Liver (tissue), 9 donors: ENCODE results near the gene DOCK6. TPM values are rescaled to one million over a fixed set of nuclear protein-coding genes. Genes with fewer than 3 reads are reported as not detected.

Experiments used
- DNase-seq: peaks from one replicate; pipeline ENCODE4 v3.0.0-alpha.2; 2017; ENCODE audit warnings: low spot score
- H3K27ac ChIP-seq, 2 donors: one replicate each; pipeline ENCODE4 v1.7.0; 2013; ENCODE audit warnings: inconsistent platforms in 2 of 2, low read length in 2 of 2, control low read depth in 1 of 2, low read depth in 1 of 2, mild to moderate bottlenecking in 1 of 2
- H3K27me3 ChIP-seq, 4 donors: one replicate each; pipeline versions ENCODE4 v1.6.1 to v1.7.0; 2013; ENCODE audit warnings: low read length in 3 of 4, inconsistent platforms in 1 of 4, mild to moderate bottlenecking in 1 of 4, moderate library complexity in 1 of 4; ENCODE audit not compliant: control insufficient read depth in 4 of 4, insufficient read depth in 4 of 4
- H3K36me3 ChIP-seq, 4 donors: one replicate each; pipeline versions ENCODE4 v1.6.1 to v1.7.0; 2013; ENCODE audit warnings: low read length in 3 of 4, mild to moderate bottlenecking in 3 of 4, low read depth in 1 of 4, moderate library complexity in 1 of 4; ENCODE audit not compliant: control insufficient read depth in 4 of 4, insufficient read depth in 3 of 4
- H3K4me1 ChIP-seq, 4 donors: one replicate each; pipeline versions ENCODE4 v1.6.1 to v1.7.0; 2013; ENCODE audit warnings: low read length in 3 of 4, mild to moderate bottlenecking in 3 of 4, moderate library complexity in 1 of 4; ENCODE audit not compliant: control insufficient read depth in 4 of 4, insufficient read depth in 4 of 4
- H3K4me3 ChIP-seq, 3 donors: one replicate each; pipeline versions ENCODE4 v1.6.1 to v1.7.0; 2013; ENCODE audit warnings: low read length in 3 of 3, control low read depth in 1 of 3, low read depth in 1 of 3, mild to moderate bottlenecking in 1 of 3
- H3K9ac ChIP-seq, 2 donors: one replicate each; pipeline ENCODE4 v1.7.0; 2013; ENCODE audit warnings: low read length in 2 of 2, mild to moderate bottlenecking in 2 of 2, moderate library complexity in 2 of 2, control low read depth in 1 of 2, low read depth in 1 of 2
- H3K9me3 ChIP-seq, 4 donors: one replicate each; pipeline versions ENCODE4 v1.6.1 to v1.7.0; 2013; ENCODE audit warnings: low read length in 3 of 4; ENCODE audit not compliant: control insufficient read depth in 4 of 4
- EGR1 ChIP-seq, 2 donors: IDR thresholded peaks; 2 replicates each; pipeline ENCODE4 v1.6.1; 2016 to 2018; ENCODE audit warnings: antibody characterized with exemption in 2 of 2, low read depth in 2 of 2
- FOXA1 ChIP-seq: IDR thresholded peaks from 2 replicates; pipeline ENCODE4 v1.6.1; 2016; ENCODE audit warnings: antibody characterized with exemption
- GABPA ChIP-seq, 2 donors: IDR thresholded peaks in 1 of 2; conservative IDR thresholded peaks in 1 of 2; 2 replicates each; pipeline ENCODE4 v1.6.1; 2016; ENCODE audit warnings: antibody characterized with exemption in 2 of 2, mild to moderate bottlenecking in 1 of 2, moderate library complexity in 1 of 2
- HNF4A ChIP-seq, 2 donors: conservative IDR thresholded peaks; 2 replicates each; pipeline ENCODE4 v1.6.1; 2016; ENCODE audit warnings: antibody characterized with exemption in 2 of 2, mild to moderate bottlenecking in 2 of 2
- HNF4G ChIP-seq: IDR thresholded peaks from 2 replicates; pipeline ENCODE4 v1.6.1; 2016; ENCODE audit warnings: antibody characterized with exemption
- JUND ChIP-seq, 2 donors: IDR thresholded peaks; 2 replicates each; pipeline ENCODE4 v1.6.1; 2016; ENCODE audit warnings: antibody characterized with exemption in 2 of 2
- NR2F2 ChIP-seq: IDR thresholded peaks from 2 replicates; pipeline ENCODE4 v1.6.1; 2016; ENCODE audit warnings: antibody characterized with exemption
- RAD21 ChIP-seq, 2 donors: IDR thresholded peaks; 2 replicates each; pipeline ENCODE4 v1.6.1; 2016; ENCODE audit warnings: antibody characterized with exemption in 2 of 2, mild to moderate bottlenecking in 2 of 2
- RXRA ChIP-seq, 2 donors: IDR thresholded peaks; 2 replicates each; pipeline ENCODE4 v1.6.1; 2017 to 2018; ENCODE audit warnings: antibody characterized with exemption in 2 of 2, mild to moderate bottlenecking in 1 of 2
- SP1 ChIP-seq: IDR thresholded peaks from 2 replicates; pipeline ENCODE4 v1.6.1; 2018; ENCODE audit warnings: antibody characterized with exemption, mild to moderate bottlenecking
- TAF1 ChIP-seq: conservative IDR thresholded peaks from 2 replicates; pipeline ENCODE4 v1.6.1; 2016; ENCODE audit warnings: antibody characterized with exemption, mild to moderate bottlenecking
- YY1 ChIP-seq: IDR thresholded peaks from 2 replicates; pipeline ENCODE4 v1.6.1; 2016; ENCODE audit warnings: antibody characterized with exemption, mild to moderate bottlenecking
- WGBS: extraction: QIAGEN DNeasy Blood & Tissue Kit; methylation state at CpG from one replicate; pipeline ENCODE4 v1.1.7; 2013; 5-methylcytosine and 5-hydroxymethylcytosine counted together
- polyA plus RNA-seq, 2 donors: library from polyadenylated mRNA; stranded (reverse) in 1 of 2; unstranded in 1 of 2; fragments of 200-250 nt in 1 of 2; fragments of >200 nt in 1 of 2; fragmentation: Nextera tagmentation in 1 of 2; extraction: Ambion mirVana in 1 of 2; gene quantifications; one replicate each; pipeline versions ENCODE4 v1.2.1 to v1.2.3, GENCODE V29; 2013 to 2015
- total RNA-seq, 2 donors: library from RNA; depleted of rRNA; stranded (reverse); fragments of >200 nt; gene quantifications; one replicate each; pipeline ENCODE4 v1.2.3, GENCODE V29; 2014
- TF ChIP-seq, protein P1 (sequence below): IDR thresholded peaks from 2 replicates; pipeline ENCODE4 v1.6.1; 2016; ENCODE audit warnings: antibody characterized with exemption
- TF ChIP-seq, protein P2 (sequence below): IDR thresholded peaks from 2 replicates; pipeline ENCODE4 v1.6.1; 2016; ENCODE audit warnings: antibody characterized with exemption
- TF ChIP-seq, protein P3 (sequence below): IDR thresholded peaks from 2 replicates; pipeline ENCODE4 v1.6.1; 2016; ENCODE audit warnings: antibody characterized with exemption
- TF ChIP-seq, protein P4 (sequence below): fragments of 150-350 bp; IDR thresholded peaks from 2 replicates; pipeline ENCODE4 v1.5.1; 2017; ENCODE audit warnings: improper control_type of control experiment, low read depth, low read length; ENCODE audit not compliant: missing input control
- donor health status: healthy.
- donor health status: healthy.
- donor health status: healthy.
- donor health status: healthy.
- donor health status: healthy.

The DOCK6 gene
- total and polyA plus RNA-seq, 4 donors, result 4.9 to 15.8 (median 13.7) TPM

DNA sequence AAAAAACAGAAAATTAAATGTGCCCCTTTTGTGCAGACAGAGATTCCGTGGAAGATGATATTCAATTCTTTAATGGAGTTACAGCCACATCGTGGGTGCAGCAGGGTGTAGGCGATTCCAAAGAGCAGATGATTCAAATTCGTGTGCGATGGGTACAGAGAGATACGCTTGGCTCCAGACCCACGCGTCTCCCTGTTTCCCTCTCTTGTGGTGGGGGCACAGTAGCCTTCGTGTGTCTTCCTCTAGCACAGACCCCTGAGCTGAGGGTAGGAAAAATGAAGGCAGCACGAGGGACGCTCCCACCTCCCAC lies 38.4 kb upstream of the DOCK6 start:
- Histone ChIP-seq H3K27ac (no peak overlapping the region), H3K4me1 (no peaks in the 10 kb centered on the region), H3K9me3 (no peaks in the 10 kb centered on the region), H3K36me3 (no peaks in the 10 kb centered on the region), H3K4me3 (no peak overlapping the region), H3K27me3 (no peaks in the 10 kb centered on the region), H3K9ac (no peak overlapping the region)
- no peak for TF ChIP-seq RXRA (IDR thresholded peaks at IDR 0.05)
- TF ChIP-seq TAF1, result no peak
- no peak for TF ChIP-seq JUND (IDR thresholded peaks at IDR 0.05)
- 86% methylated on average over 11 of the region's 11 CpGs for WGBS
- DNase-seq, result no peak

DNA sequence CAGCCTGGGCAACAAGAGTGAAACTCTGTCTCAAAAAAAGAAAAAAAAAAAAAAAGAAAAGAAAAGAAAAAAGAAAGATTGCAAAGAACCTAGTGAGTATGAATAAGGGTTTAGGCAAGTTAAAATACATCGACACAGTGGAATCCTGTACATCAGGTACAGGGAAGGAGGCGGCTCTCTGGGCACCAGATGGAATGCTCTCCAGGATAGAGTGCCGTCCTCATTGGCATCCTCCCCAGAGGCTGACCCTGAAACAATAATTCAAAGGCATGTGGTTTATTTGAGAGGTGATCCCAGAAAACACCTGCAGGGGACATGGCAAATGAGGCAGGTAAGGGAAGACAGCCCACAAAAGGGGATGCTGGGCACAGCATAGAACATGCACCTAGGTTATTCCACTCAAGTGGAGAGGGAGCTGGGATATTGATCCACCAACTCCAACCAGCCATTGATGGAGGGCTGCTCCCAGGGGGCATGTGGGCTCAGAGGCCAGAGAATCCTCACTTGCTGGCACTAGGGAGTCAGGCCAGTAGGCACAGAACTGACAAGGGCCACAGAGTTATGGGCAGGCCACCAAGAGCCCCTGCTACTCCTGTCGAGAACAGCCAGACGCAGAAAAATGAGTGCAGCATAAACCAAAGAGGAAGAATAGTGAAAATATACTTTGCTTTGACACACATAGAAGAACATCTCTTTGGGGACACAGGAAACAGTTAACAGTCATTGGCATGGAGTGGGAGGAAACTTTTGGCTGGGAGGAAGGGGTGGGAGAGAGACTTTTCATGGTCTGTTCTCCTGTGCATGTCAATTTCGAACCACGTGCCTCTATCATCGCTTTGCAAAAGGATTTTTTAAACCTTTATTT lies 37.9 kb upstream of the DOCK6 start:
- H3K27ac ChIP-seq, result no peak overlapping the region
- H3K27me3 ChIP-seq, result no peaks in the 10 kb centered on the region
- H3K4me1 ChIP-seq, result no peaks in the 10 kb centered on the region
- H3K9ac ChIP-seq, result no peak overlapping the region
- H3K4me3 ChIP-seq, result no peak overlapping the region
- 83% methylated on average over 8 of the region's 8 CpGs for WGBS
- H3K36me3 ChIP-seq, result no peaks in the 10 kb centered on the region
- DNase-seq, result no peak
- H3K9me3 ChIP-seq, result no peaks in the 10 kb centered on the region
- TF ChIP-seq, protein P1, sequence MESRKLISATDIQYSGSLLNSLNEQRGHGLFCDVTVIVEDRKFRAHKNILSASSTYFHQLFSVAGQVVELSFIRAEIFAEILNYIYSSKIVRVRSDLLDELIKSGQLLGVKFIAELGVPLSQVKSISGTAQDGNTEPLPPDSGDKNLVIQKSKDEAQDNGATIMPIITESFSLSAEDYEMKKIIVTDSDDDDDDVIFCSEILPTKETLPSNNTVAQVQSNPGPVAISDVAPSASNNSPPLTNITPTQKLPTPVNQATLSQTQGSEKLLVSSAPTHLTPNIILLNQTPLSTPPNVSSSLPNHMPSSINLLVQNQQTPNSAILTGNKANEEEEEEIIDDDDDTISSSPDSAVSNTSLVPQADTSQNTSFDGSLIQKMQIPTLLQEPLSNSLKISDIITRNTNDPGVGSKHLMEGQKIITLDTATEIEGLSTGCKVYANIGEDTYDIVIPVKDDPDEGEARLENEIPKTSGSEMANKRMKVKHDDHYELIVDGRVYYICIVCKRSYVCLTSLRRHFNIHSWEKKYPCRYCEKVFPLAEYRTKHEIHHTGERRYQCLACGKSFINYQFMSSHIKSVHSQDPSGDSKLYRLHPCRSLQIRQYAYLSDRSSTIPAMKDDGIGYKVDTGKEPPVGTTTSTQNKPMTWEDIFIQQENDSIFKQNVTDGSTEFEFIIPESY, result no peak
- TF ChIP-seq, protein P2, sequence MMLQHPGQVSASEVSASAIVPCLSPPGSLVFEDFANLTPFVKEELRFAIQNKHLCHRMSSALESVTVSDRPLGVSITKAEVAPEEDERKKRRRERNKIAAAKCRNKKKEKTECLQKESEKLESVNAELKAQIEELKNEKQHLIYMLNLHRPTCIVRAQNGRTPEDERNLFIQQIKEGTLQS, result no peak

DNA sequence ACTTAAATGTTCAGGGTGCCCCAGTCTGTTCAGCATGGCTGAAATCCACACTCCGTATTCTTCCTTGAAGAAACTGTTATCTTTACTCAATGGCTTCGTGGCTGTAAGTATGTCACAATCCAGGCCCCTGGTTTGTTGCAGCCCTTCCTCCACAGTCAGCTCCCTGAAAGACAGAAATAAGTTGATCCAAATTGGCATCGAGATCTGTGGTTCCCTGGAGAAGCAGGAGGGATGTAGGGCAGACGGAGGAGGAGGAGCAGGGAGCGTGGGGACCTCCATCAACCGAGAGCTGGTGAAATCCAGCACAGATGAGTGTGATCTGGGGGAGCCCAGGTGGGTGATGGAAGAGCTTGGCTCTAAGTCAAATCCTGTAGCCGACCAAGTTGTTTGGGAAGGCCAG lies 33.9 kb upstream of the DOCK6 start:
- peaks cover 0 to 9% (median 4%) of the 10 kb centered on the region in 4 donors for H3K4me1 ChIP-seq
- H3K36me3 ChIP-seq, result no peaks in the 10 kb centered on the region
- DNase-seq, result no peak
- 66% methylated on average over 7 of the region's 7 CpGs for WGBS
- no peak overlapping the region for H3K9ac ChIP-seq
- H3K4me3 ChIP-seq, result no peak overlapping the region
- no peaks in the 10 kb centered on the region for H3K9me3 ChIP-seq
- H3K27ac ChIP-seq, result no peak overlapping the region
- TF ChIP-seq YY1 (no peak), HNF4G (no peak), GABPA (IDR thresholded peaks at IDR 0.05 in 1 of 2, conservative IDR thresholded peaks at IDR 0.05 in 1 of 2) (no peak), SP1 (no peak), TAF1 (no peak), FOXA1 (no peak), EGR1 (IDR thresholded peaks at IDR 0.05; ENCODE audit: low read depth in 2 of 2) (no peak), RAD21 (IDR thresholded peaks at IDR 0.05) (no peak), RXRA (IDR thresholded peaks at IDR 0.05) (no peak), JUND (IDR thresholded peaks at IDR 0.05) (no peak), NR2F2 (no peak), HNF4A (conservative IDR thresholded peaks at IDR 0.05) (no peak)
- TF ChIP-seq, protein P3, sequence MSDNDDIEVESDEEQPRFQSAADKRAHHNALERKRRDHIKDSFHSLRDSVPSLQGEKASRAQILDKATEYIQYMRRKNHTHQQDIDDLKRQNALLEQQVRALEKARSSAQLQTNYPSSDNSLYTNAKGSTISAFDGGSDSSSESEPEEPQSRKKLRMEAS, result no peak
- TF ChIP-seq, protein P4, sequence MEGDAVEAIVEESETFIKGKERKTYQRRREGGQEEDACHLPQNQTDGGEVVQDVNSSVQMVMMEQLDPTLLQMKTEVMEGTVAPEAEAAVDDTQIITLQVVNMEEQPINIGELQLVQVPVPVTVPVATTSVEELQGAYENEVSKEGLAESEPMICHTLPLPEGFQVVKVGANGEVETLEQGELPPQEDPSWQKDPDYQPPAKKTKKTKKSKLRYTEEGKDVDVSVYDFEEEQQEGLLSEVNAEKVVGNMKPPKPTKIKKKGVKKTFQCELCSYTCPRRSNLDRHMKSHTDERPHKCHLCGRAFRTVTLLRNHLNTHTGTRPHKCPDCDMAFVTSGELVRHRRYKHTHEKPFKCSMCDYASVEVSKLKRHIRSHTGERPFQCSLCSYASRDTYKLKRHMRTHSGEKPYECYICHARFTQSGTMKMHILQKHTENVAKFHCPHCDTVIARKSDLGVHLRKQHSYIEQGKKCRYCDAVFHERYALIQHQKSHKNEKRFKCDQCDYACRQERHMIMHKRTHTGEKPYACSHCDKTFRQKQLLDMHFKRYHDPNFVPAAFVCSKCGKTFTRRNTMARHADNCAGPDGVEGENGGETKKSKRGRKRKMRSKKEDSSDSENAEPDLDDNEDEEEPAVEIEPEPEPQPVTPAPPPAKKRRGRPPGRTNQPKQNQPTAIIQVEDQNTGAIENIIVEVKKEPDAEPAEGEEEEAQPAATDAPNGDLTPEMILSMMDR, result no peak
- TF ChIP-seq, protein P1, result no peak
- H3K27me3 ChIP-seq, result no peaks in the 10 kb centered on the region
